ENCODE data around the gene NCOA1. TPM values are rescaled to one million over a fixed set of nuclear protein-coding genes. Genes with fewer than 3 reads are reported as not detected.

The NCOA1 gene
- total RNA-seq, 2 experiments from 2014 or later, result 6.1 to 12.1 TPM

DNA sequence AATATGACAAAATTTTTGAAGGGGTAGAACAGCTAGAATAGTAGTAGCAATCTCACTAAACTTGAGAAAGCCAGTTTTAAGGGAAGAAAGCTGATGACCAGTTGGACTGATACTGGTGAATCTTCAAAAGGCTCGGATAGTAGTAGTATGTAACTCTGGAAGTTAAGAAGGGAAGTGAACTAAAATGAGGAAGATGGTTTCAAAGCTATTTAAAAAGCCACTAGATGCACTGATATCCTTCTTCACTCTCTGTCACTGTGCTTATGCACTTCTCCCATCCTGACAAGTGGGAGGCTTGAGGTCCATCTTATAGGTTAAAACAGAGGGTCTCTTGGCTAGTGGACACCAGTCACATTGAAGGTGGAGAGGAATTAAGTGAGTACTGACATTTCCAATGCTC lies 141.1 kb downstream of the NCOA1 start:
- H3K4me1 ChIP-seq (ENCODE audit: insufficient read depth, low read length, poor library complexity, severe bottlenecking), result no peaks in the 10 kb centered on the region
- H3K27ac ChIP-seq (ENCODE audit: low read depth, low read length, poor library complexity, severe bottlenecking), result no peak overlapping the region
- H2AFZ ChIP-seq (ENCODE audit: low read length), result no peak overlapping the region
- intact Hi-C loops (cut with micrococcal nuclease; ENCODE audit: unreplicated experiment), result no loop called here
- no peaks in the 10 kb centered on the region for H3K36me3 ChIP-seq (ENCODE audit: insufficient read depth, low read length)
- H3K4me2 ChIP-seq (ENCODE audit: low read length), result no peak overlapping the region
- no TSS peak for BruUV-seq (replicated peaks)
- TF ChIP-seq, protein P1, sequence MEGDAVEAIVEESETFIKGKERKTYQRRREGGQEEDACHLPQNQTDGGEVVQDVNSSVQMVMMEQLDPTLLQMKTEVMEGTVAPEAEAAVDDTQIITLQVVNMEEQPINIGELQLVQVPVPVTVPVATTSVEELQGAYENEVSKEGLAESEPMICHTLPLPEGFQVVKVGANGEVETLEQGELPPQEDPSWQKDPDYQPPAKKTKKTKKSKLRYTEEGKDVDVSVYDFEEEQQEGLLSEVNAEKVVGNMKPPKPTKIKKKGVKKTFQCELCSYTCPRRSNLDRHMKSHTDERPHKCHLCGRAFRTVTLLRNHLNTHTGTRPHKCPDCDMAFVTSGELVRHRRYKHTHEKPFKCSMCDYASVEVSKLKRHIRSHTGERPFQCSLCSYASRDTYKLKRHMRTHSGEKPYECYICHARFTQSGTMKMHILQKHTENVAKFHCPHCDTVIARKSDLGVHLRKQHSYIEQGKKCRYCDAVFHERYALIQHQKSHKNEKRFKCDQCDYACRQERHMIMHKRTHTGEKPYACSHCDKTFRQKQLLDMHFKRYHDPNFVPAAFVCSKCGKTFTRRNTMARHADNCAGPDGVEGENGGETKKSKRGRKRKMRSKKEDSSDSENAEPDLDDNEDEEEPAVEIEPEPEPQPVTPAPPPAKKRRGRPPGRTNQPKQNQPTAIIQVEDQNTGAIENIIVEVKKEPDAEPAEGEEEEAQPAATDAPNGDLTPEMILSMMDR (conservative IDR thresholded peaks at IDR 0.05; ENCODE audit: low read length), result no peak
- TF ChIP-seq EZH2phosphoT487 (IDR thresholded peaks at IDR 0.05; ENCODE audit: borderline replicate concordance, low read depth, low read length), result no peak
- ChIA-PET POLR2A (interaction anchor here (1.2 kb wide), 1 partner anchor 10 kb away, joined by 4 read pairs; no protein-coding TSS in a partner anchor), CTCF (ENCODE audit: unreplicated experiment) (no interaction called here)
- no peak for DNase-seq (ENCODE audit: low spot score)
- H3K9me3 ChIP-seq (ENCODE audit: low read length), result no peaks in the 10 kb centered on the region
- H3K79me2 ChIP-seq (ENCODE audit: insufficient read depth, low read depth, low read length), result no peaks in the 10 kb centered on the region
- no peaks in the 10 kb centered on the region for H4K20me1 ChIP-seq (ENCODE audit: insufficient read depth, low read length)
- H3K9me2 ChIP-seq (ENCODE audit: insufficient read depth, low read length), result no peaks in the 10 kb centered on the region
- H3K4me3 ChIP-seq (ENCODE audit: low read depth, low read length, poor library complexity, severe bottlenecking), result no peak overlapping the region

GRCh38 chr2:24635181-24635580 lies 144.1 kb downstream of the NCOA1 start:
- Histone ChIP-seq H3K4me1 (ENCODE audit: insufficient read depth, low read length, poor library complexity, severe bottlenecking) (no peaks in the 10 kb centered on the region), H3K27ac (ENCODE audit: low read depth, low read length, poor library complexity, severe bottlenecking) (no peak overlapping the region), H3K4me2 (ENCODE audit: low read length) (no peak overlapping the region), H3K79me2 (ENCODE audit: insufficient read depth, low read depth, low read length) (no peaks in the 10 kb centered on the region), H3K4me3 (ENCODE audit: low read depth, low read length, poor library complexity, severe bottlenecking) (no peak overlapping the region), H3K36me3 (ENCODE audit: insufficient read depth, low read length) (no peaks in the 10 kb centered on the region), H3K9me2 (ENCODE audit: insufficient read depth, low read length) (no peaks in the 10 kb centered on the region), H3K9me3 (ENCODE audit: low read length) (no peaks in the 10 kb centered on the region), H2AFZ (ENCODE audit: low read length) (no peak overlapping the region), H4K20me1 (ENCODE audit: insufficient read depth, low read length) (no peaks in the 10 kb centered on the region)
- ChIA-PET POLR2A (interaction anchor here (1.1 to 1.3 kb wide), 2 partner anchors 8 to 9 kb away, joined by 3 to 4 read pairs; no protein-coding TSS in a partner anchor), CTCF (ENCODE audit: unreplicated experiment) (no interaction called here)
- intact Hi-C loops (cut with micrococcal nuclease; ENCODE audit: unreplicated experiment), result no loop called here
- no TSS peak for BruUV-seq (replicated peaks)
- DNase-seq (ENCODE audit: low spot score), result no peak
- TF ChIP-seq EZH2phosphoT487 (IDR thresholded peaks at IDR 0.05; ENCODE audit: borderline replicate concordance, low read depth, low read length), result no peak
- TF ChIP-seq, protein P1 (conservative IDR thresholded peaks at IDR 0.05; ENCODE audit: low read length), result no peak

DNA sequence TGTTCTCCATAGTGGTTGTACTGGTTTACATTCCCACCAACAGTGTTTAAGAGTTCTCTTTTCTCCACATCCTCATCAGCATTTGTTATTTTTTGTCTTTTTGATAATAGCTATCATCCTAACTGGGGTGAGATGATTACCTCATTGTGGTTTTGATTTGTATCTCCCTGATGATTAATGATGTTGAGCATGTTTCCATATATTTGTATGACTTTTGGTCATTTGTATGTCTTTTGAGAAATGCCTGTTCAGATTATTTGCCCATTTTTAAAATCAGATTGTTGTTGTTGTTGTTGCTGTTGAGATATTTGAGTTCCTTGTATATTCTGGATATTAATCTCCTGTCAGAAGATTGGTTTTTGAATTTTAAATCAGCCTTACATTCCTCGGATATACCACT lies 147.5 kb downstream of the NCOA1 start:
- no peak for TF ChIP-seq EZH2phosphoT487 (IDR thresholded peaks at IDR 0.05; ENCODE audit: borderline replicate concordance, low read depth, low read length)
- TF ChIP-seq, protein P1 (conservative IDR thresholded peaks at IDR 0.05; ENCODE audit: low read length), result no peak
- Histone ChIP-seq H3K27ac (ENCODE audit: low read depth, low read length, poor library complexity, severe bottlenecking) (no peak overlapping the region), H3K9me2 (ENCODE audit: insufficient read depth, low read length) (no peaks in the 10 kb centered on the region), H4K20me1 (ENCODE audit: insufficient read depth, low read length) (no peaks in the 10 kb centered on the region), H3K36me3 (ENCODE audit: insufficient read depth, low read length) (no peaks in the 10 kb centered on the region), H3K4me2 (ENCODE audit: low read length) (no peak overlapping the region), H3K9me3 (ENCODE audit: low read length) (no peaks in the 10 kb centered on the region), H3K79me2 (ENCODE audit: insufficient read depth, low read depth, low read length) (no peaks in the 10 kb centered on the region), H3K4me3 (ENCODE audit: low read depth, low read length, poor library complexity, severe bottlenecking) (no peak overlapping the region), H3K4me1 (ENCODE audit: insufficient read depth, low read length, poor library complexity, severe bottlenecking) (no peaks in the 10 kb centered on the region), H2AFZ (ENCODE audit: low read length) (no peak overlapping the region)
- ChIA-PET POLR2A (interaction anchor here (0.6 kb wide), 1 partner anchor 9 kb away, joined by 3 read pairs; no protein-coding TSS in a partner anchor), CTCF (ENCODE audit: unreplicated experiment) (no interaction called here)
- DNase-seq (ENCODE audit: low spot score), result no peak
- intact Hi-C loops (cut with micrococcal nuclease; ENCODE audit: unreplicated experiment), result no loop called here
- no TSS peak for BruUV-seq (replicated peaks)

Data from OCI-LY7 (cell line).